ENCODE data around the gene CEP152.
"Not testable (repeated sequence)": the region's sequence is repeated elsewhere in the genome, so short reads cannot be mapped to it uniquely, and the experiment has no call there.

The CEP152 gene, protein sequence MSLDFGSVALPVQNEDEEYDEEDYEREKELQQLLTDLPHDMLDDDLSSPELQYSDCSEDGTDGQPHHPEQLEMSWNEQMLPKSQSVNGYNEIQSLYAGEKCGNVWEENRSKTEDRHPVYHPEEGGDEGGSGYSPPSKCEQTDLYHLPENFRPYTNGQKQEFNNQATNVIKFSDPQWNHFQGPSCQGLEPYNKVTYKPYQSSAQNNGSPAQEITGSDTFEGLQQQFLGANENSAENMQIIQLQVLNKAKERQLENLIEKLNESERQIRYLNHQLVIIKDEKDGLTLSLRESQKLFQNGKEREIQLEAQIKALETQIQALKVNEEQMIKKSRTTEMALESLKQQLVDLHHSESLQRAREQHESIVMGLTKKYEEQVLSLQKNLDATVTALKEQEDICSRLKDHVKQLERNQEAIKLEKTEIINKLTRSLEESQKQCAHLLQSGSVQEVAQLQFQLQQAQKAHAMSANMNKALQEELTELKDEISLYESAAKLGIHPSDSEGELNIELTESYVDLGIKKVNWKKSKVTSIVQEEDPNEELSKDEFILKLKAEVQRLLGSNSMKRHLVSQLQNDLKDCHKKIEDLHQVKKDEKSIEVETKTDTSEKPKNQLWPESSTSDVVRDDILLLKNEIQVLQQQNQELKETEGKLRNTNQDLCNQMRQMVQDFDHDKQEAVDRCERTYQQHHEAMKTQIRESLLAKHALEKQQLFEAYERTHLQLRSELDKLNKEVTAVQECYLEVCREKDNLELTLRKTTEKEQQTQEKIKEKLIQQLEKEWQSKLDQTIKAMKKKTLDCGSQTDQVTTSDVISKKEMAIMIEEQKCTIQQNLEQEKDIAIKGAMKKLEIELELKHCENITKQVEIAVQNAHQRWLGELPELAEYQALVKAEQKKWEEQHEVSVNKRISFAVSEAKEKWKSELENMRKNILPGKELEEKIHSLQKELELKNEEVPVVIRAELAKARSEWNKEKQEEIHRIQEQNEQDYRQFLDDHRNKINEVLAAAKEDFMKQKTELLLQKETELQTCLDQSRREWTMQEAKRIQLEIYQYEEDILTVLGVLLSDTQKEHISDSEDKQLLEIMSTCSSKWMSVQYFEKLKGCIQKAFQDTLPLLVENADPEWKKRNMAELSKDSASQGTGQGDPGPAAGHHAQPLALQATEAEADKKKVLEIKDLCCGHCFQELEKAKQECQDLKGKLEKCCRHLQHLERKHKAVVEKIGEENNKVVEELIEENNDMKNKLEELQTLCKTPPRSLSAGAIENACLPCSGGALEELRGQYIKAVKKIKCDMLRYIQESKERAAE (N-terminal part only)

DNA sequence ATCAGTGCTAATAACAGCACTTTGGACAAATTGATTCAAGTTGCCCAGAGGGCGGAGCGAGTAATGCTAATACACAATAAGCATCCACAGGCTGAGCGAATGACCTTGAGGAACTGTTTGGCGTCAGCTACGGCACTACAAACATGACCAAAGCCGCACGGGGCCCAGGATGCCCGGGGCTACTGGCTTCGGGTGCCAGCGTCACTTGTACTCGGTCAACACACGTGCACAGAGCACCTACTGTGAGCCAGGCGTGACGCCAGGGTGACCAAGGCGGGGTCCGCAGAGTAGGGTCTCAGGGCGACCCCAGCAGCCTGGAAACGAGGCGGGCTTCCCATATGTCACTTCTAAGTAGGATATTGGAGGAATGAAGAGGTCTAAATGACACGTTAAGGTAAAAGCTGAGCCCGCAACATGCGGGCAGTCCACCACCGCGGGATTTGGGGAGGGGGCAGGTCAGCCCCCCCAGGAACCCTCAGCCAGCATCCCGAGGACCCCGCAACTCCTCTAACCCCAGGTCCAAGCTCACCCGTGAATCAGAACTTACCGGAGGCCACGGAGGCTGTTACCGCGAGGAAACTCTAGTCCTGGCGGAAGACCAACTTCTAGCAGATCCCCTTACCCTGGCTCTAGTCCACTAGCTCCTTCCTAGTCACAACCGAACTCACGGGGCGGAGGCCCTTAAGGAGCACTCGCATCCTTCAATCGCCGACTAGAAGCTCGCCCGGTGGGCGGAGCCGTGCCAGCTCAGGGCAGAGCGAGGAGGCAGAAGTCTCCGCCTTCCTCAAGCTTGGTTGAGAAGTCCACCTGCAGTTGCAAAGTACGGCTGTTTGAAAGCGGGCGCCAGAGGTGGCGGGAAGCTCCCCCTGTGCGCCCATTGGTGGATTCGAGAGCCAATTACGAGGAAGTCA, at the start of gene CEP152:
Gene CEP152, minus strand, starts transcription at position 656 of the 911 bp plus-strand sequence. CDS start 5,420 bp downstream, outside the sequence.
- DNase-seq: peak; percentile 97

DNA sequence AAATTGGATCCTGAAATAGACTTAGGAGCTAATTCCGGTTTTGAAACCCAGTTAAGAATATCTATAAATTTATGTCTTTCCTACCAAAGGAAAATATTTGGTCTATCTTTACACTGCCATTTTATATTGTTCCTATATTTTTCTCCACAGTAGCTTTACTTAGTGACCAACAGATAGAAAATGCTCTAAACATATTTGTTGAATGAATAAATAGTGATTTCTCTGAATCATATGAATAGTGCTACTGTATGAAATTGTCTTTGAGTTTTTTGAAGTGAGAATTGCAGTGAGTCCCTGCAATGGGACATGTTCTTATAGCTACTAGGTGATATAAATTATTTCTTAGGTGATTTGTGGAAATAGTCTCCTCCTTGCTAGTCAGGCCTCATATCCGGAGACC, 48.6 kb upstream of the CEP152 start:
- no peak for DNase-seq

DNA sequence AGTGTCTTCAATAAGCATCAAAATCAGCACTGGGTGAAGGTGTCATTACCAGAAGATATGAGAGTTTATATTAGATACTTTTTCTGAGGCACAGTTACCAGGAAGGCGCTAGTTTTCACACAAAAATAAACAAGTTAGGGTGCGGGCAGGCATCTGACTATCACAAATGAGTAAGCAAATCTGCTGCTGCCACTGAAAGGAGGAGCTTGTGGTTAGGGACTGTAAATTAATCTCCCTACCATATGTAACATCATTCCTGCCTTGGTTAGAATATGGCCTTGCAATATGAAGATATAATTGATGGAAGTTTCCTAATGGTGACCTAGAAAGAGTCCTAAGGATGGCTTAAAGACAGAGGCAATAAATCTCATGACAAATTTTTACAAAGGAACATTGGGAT, 47.5 kb upstream of the CEP152 start:
- DNase-seq: no peak

DNA sequence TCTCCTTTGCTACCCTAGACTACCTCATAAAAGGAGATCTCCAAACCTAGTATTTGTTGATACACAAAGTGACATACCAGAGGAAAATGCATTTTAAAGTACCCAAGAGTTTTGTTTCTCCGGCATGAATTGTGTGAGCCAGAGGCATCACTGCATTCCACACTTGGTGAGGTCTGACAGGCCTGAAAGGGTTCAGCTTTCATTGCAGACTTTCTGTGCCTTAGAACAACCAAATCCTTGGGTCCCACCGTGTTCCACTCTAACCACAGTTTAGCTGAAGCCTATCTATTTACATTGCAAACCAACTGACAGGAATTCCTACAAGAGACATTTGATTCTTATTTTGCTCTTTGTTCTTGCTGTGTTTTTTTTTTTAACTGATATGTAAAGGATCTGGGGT, 46.1 kb upstream of the CEP152 start:
- no peak for DNase-seq

DNA sequence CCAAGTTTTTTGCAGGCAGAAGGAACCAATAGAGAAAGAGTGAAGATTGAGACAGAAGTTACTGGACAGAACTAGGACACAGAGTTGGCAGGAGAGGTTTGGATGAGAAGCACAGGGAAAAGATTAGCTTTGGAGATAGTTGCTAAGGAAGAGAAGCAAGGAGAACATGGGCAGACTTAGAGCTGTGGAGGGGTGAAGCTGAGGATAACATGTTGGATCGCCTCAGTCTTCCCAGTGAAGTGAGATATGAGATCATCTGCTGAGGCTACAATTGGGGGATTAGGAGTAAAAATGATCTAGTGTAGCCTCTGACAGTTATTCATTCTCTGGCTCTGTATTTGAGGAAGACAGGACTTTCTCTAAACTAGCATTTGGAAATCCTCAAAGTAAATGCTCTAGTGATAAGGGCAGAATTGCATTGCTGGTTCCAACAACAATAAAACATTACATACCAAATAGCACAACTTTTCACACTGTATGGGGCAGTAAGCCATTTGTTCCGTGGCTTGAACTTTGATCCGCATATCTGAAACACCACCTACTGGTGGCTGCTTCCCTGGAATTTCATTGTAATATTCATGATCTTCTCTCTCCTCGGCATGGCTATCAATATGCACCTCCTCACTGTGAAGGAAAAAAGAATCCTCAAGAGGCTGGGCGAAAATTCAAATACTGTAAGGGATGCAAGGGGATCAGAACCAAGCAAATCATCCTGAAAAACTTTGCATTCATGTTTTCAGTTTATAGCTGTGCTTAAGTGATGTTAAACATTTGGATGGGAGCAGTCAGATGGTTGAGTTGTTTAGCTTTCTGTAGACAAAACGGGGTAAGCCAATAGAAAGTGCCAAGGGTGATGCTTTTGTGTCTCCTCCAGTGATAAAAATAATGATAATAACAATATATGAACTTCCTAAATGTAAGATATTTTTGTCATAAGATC, 44.9 kb upstream of the CEP152 start:
- no peak for DNase-seq

DNA sequence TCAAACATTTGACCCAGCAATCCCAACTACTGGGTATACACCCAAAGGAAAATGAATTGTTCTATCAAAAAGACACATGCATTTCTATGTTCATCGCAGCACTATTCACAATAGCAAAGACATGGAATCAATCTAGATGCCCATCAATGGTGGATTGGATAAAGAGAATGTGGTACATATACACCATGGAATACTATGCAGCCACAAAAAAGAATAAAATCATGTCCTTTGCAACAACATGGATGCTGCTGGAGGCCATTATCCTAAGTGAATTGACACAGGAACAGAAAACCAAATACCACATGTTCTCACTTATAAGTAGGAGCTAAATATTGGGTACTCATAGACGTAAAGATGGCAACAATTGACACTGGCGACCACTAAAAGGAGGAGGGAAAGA, 43.6 kb upstream of the CEP152 start:
- not testable (repeated sequence) for DNase-seq

DNA sequence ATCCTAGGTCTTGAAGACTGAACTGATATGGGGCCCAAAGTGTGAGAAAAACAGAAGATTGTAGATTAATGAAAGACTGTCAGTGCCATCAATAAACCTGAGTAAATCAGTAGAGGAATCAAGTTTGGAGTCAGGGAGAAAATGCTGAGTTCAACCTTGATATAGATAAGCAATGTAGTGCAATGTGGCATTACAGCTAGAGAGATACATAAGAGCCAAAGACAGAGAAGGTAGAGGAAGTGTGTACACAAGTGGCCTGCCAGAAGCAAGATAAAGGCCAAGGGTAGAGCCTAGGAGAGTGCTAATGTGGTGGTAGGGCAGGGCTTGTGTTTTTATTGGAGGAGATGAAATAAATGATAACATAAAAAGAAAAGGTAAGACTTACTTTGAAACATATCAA, 41.1 kb upstream of the CEP152 start:
- no peak for DNase-seq

DNA sequence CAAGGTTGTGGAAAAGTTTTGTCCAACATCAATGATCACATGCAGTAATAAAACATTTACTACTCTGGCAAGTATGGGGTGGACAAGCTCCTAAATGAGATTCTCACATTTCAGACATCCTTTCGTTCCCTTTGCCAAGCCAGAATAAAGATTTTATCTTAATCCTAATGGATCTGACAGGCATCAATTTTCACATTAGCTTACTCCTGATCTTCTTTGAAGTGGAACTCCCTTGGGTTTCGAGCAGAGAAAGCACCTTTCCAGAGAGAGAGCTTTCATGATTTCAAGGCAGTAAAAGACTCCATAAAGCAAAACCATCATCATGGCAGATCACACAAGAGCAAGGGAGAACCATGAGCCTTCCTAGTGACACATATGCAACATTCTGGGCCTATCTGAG, 39.8 kb upstream of the CEP152 start:
- no peak for DNase-seq

DNA sequence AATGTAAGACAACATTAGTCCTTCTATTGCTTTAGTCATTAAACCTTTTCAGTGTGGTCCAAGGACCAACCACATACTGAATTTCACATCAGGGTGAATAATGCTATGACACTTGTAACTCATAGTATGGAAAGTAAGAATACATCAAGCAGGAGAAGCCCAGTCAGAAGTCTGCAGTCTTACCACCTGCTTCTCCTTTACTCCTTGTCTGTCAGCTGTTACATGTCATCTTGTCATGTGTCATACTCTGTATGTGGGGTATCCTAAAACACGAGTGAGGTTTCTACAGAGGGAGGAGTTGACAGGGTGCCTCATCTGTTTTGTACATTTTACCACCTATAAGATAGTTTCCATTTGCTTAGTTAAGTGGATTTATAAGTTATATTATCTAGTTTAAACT, 34.3 kb upstream of the CEP152 start:
- no peak for DNase-seq

DNA sequence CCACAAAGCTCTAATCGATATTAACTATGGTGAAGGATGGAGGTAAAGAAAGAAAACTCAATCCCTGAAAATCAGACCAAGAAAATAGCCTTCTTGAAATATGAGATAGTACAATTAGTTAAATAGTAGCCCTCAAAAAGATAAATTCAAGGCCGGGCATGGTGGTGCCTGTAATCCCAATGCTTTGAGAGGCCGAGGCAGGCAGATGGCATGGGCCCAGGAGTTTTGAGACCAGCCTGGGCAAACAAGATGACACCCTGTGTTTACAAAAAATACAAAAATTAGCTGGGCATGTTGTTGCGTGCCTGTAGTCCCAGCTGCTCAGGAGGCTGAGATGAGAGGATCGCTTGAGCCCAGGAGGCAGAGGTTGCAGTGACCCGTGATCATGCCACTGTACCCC, 31.6 kb upstream of the CEP152 start:
- DNase-seq: no peak

DNA sequence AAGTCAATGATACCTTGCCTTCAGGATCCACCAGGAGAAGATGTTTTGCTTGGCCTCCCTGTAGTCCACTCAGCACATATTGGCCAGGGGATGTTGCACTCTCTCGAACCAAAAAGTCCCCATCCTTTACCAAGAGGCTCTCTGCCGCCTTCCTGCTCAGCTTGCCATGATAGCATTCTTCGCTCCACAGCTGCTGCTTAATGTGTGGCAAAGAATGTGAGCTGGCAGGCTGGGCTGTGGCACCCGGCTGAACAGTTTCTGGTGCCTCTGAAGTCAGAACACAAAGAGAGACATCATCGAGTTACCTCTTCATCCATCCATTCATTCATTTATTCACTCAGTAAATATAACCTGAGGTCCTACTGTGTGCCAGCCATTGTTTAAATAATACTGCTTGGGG, 23.9 kb upstream of the CEP152 start:
- no peak for DNase-seq

DNA sequence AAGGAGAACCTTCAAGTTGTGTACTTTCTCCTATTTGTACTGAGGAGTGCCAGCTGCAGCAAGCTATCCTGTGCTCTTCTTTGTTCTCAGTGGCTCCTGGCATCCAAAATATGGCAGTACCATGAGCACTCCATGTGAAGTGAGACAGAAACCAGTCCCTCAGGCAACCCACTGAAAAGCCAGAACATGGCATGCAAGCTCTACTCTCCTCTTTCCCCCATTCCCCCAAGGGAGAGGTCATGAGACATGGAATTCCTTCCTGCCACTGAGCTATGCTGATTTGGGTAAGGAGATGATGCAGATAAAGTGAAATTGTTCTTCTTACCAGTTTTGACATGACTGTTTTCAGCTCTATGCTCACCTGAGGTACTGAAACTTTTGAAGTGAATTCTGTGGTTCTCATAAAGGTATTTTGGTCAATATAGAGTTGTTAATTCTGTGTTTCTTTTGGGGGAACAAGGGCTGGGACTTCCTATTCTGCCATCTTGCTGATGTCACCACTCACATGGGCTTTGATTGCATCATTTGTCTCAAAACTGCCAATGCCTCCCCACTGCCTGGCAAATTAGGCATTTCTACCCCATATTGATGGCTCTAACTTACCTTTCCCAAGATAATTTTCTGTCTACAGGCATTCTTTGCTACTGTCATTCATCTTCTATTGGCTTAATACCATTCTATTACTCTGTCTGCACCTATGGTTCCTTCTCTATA, 22.8 kb upstream of the CEP152 start:
- DNase-seq: no peak

DNA sequence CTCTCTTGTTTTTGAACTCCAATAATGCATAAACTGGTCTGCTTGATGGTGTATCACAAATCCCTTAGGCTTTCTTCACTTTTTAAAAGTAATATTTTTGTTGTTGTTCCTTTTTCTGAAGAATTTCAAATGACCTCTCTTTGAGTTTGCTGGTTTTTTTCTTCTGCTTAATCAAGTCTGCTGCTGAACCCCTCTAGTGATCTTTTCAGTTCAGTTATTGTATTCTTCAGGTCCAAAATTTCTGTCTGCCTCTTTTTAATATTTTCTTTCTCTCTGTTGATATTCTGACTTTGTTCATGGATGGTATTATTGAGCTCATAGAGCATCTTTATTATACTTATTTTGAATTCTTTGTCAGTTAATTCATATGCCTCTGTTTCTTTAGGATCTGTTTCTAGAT, 21.8 kb upstream of the CEP152 start:
- DNase-seq: no peak

DNA sequence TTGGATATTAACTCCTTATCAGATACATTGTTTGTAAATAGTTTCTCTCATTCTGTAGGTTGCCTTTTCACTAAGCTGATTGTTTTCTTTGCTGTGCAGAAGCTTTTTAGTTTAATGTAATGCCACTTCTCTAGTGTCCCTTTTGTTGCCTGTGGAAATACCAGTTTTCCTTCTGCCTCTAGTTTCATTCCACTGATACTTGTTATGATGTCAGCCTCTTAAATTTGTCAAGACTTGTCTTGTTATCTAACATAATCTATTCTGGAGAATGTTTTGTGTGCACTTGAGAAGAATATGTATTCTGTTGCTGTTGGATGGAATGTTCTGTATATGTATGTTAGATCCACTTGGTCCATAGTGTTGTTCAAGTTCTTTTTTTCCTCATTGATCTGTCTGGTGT, 18.0 kb upstream of the CEP152 start:
- no peak for DNase-seq

DNA sequence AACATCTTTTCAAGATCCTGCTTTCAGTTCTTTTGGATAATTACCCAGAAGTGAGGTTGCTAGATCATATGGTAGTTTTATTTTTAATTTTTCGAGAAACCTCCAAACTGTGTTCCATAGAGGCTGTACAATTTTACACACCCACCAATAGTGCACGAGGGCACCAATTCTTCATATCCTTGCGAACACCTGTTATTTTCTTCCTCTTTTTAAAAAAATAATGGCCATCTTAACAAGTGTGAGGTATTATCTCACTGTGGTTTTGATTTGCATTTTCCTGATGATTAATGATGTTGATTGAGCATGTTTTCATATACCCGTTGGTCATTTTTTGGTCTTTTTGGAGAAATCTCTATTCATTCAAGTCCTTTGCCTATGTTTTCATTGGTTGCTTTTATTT, 17.6 kb upstream of the CEP152 start:
- DNase-seq: no peak

DNA sequence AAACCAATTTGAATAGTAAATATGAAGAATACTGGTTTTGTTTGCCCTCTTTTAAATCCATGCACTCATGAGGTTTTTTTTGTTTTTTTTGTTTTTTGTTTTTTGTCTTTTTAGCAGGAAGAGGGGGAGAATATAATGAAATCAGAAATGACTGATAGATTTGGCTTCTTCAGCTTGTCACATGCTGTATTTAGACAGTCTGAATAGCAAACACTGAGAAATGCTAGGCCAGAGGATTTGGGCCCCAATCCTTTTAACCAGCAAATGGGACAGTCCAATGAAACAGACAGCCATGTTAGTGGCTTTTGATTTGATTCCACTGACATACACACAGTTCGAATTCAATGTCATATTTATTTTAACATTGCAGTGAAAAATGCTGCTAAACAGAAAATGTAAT, 14.2 kb upstream of the CEP152 start:
- no peak for DNase-seq

DNA sequence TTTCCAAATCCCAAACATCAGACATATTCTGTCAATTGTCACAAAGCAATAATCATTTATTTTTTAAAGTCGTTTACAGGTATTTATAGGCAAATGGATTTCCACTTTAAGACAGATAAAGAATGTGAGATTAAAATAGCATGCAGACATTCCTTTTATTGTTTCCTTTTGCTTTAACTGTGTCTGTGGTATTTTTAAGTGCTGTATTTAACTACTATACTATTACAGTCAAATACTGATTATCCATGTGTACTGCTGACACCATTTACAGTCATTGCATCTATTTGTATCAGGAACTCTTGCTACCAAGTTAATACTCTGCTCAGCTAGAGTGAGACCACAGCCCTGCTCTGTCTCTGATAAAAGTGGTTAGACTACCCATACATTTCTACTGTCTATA, 12.8 kb upstream of the CEP152 start:
- DNase-seq: no peak

DNA sequence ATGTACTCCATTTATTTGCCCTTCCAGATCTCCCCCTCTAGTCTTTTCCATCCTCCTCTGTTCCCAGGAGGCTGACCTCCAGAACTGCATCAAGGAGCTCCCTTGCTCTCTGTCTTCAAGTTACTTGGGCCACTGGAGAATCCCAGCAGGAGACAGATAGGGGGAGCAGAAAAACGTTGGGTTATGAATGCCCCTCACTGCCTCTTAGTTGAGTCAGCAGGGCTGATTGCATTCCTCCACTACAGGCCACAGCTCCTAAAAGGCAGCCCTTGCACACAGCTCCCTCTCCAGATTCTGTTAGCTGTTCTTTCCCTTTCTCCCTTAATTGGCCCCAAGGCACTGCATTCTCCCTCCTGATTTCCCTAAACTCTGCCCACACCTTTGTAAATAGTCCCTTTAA, 12.4 kb upstream of the CEP152 start:
- DNase-seq: no peak

DNA sequence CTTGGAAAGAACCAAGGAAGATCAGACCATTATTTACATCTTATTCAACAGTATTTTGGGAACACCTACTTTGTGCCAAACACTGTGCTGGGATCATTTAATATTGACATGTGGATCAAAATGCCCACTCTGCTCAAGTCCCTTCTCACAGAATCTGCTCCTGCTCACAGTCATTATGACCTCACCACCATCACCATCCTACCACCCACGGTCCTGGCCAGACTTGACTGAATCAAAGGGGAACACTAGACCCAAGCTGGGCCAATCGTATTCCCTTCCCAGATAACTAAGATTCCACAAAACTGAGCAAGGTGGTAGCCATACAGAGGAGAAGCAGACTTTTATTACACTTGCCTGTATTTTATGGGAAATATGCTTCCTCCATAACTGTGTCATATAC, 3.4 kb upstream of the CEP152 start:
- DNase-seq: no peak

DNA sequence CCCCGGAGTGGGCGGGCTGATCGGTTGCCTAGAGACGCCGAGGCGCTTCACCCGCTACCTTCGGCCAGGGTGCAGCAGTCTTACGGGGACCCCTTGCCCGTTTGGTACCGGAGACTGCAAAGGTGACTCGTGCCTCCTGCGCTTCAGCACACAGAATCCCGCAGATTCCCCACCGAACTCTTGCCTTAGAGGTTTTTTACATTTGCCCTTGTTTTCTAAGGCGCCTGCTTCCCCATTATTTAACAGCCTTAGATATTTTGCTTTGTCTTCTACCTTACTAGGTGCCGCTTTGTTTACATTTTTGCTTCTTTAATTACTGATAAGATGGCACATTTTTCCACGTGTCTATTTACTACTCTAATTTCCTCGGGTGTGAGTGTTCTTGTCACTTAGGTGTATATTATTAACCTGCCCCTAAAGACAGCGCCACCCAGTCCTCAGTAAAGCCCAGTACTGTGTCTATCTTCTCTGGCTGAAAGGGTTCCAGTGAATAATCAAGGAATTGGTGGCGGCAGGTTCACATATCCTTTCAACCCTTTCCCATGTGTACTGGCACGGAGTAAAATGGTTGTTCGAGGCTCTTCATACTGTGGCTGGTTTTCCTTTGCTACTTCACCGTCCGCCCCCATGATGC, 573 bp upstream of the CEP152 start:
- DNase-seq: peak; percentile 49
